Retinal pigment epithelial cell (primary cell): ENCODE data around the gene FNTB.

Experiments
- DNase-seq: peaks from one replicate; pipeline ENCODE4 v3.0.0-alpha.2; 2010; ENCODE audit warnings: low read depth
- H3K4me3 ChIP-seq: 2 replicates; pipeline ENCODE4 v1.5.1; 2011; ENCODE audit warnings: mild to moderate bottlenecking, low read length, control low read depth, moderate library complexity
- CTCF ChIP-seq: conservative IDR thresholded peaks from 2 replicates; pipeline ENCODE4 v1.5.1; 2011; ENCODE audit warnings: low read depth, low read length, control low read depth, inconsistent platforms

The FNTB gene

GRCh38 chr14:65012353-65012752, 25.7 kb downstream of the FNTB start:
- no peak overlapping the region for H3K4me3 ChIP-seq
- DNase-seq = no peak
- TF ChIP-seq CTCF = no peak

GRCh38 chr14:65015391-65015790, 28.7 kb downstream of the FNTB start:
- no peak for TF ChIP-seq CTCF
- H3K4me3 ChIP-seq = no peak overlapping the region
- no peak for DNase-seq

- no peak for TF ChIP-seq CTCF
- H3K4me3 ChIP-seq = no peak overlapping the region
- no peak for DNase-seq
Measured at GRCh38 chr14:65016471-65016870, 29.8 kb downstream of the FNTB start.

GRCh38 chr14:65019944-65020566, 33.4 kb downstream of the FNTB start:
- no peak overlapping the region for H3K4me3 ChIP-seq
- TF ChIP-seq CTCF = peak; percentile 81
- DNase-seq = peak; percentile 45

GRCh38 chr14:65024957-65025356, 38.3 kb downstream of the FNTB start:
- no peak for DNase-seq
- H3K4me3 ChIP-seq = no peak overlapping the region
- TF ChIP-seq CTCF = no peak

GRCh38 chr14:65025818-65026217, 39.1 kb downstream of the FNTB start:
- H3K4me3 ChIP-seq = no peak overlapping the region
- no peak for DNase-seq
- no peak for TF ChIP-seq CTCF

GRCh38 chr14:65026526-65026925, 39.8 kb downstream of the FNTB start:
- TF ChIP-seq CTCF = no peak
- H3K4me3 ChIP-seq = no peak overlapping the region

More at GRCh38 chr14:65026526-65026925, 39.8 kb downstream of the FNTB start:
- DNase-seq = no peak
